Measurements from ENCODE around the gene NFIX. TPM values are rescaled to one million over a fixed set of nuclear protein-coding genes. Genes with fewer than 3 reads are reported as not detected.

Gene NFIX
- total and polyA plus RNA-seq, 2 of the 13 experiments (the other 11 are each of a cell fraction or from before 2014, with no cell fraction given): 3.4 to 5.4 TPM

DNA sequence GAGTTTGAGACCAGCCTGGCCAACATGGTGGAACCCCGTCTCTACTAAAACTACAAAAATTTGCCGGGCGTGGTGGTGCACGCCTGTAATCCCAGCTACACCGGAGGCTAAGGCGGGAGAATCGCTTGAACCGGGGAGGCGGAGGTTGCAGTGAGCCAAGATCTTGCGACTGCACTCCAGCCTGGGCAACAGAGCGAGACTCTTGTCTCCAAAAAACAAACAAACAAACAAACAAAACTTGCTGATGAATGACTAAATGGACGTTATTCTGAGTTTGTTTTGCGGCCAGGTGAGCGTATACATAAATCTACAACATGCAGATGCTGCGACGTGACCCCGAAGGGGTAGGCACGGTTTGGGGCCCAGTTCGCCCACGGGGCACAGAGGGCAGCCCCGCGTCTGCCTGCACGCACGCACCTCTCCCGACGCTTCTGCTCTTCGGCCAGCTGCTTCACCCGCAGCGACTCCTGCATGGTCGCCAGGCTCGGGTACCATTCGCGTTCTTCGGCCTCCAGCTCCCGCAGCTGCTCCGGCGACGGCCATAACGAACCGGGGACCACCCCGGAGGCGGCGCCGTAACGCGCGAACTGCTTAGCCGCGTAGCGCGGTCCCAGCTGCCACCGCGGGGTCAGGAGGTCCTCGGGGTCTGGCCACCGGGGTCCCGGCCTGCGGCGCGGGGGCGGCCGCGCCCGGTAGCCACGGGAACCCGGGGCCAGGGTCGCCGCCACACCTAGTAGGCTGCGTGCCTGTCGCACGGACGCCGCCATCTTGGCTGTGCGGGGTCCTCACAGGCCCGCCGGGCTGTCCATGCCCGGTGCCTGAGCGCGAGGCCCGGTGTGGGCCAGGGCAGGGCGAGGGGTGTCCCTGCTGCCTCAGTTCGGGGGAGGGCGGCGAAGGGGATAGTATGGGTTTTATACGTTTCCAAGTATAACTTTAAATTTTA is 38.6 kb upstream of the NFIX start, which contains the start of gene GADD45GIP1 (continued):
- TF ChIP-seq MYNN (CRISPR knock-in tag; IDR thresholded peaks at IDR 0.05; ENCODE audit: low read depth) (no peak), ZNF772 (CRISPR knock-in tag; IDR thresholded peaks at IDR 0.05) (no peak), STAT5B (CRISPR knock-in tag; IDR thresholded peaks at IDR 0.05) (no peak), TOE1 (CRISPR knock-in tag; IDR thresholded peaks at IDR 0.05) (no peak; the same call in 1 of the 2 replicates), TBL1XR1 (IDR thresholded peaks at IDR 0.05; ENCODE audit: borderline replicate concordance, low read length, partially characterized antibody) (no peak), MAZ (IDR thresholded peaks at IDR 0.05; ENCODE audit: borderline replicate concordance, low read depth, low read length) (no peak), MAZ (CRISPR knock-in tag; IDR thresholded peaks at IDR 0.05; ENCODE audit: low read depth) (no peak; the same call in 1 of the 2 replicates), ZNF713 (CRISPR knock-in tag; IDR thresholded peaks at IDR 0.05) (no peak), ELF3 (CRISPR knock-in tag; IDR thresholded peaks at IDR 0.05) (no peak), ZNF891 (CRISPR knock-in tag; IDR thresholded peaks at IDR 0.05) (peak; percentile 82; the same call in 1 of the 2 replicates)
- TF ChIP-seq, protein P1, sequence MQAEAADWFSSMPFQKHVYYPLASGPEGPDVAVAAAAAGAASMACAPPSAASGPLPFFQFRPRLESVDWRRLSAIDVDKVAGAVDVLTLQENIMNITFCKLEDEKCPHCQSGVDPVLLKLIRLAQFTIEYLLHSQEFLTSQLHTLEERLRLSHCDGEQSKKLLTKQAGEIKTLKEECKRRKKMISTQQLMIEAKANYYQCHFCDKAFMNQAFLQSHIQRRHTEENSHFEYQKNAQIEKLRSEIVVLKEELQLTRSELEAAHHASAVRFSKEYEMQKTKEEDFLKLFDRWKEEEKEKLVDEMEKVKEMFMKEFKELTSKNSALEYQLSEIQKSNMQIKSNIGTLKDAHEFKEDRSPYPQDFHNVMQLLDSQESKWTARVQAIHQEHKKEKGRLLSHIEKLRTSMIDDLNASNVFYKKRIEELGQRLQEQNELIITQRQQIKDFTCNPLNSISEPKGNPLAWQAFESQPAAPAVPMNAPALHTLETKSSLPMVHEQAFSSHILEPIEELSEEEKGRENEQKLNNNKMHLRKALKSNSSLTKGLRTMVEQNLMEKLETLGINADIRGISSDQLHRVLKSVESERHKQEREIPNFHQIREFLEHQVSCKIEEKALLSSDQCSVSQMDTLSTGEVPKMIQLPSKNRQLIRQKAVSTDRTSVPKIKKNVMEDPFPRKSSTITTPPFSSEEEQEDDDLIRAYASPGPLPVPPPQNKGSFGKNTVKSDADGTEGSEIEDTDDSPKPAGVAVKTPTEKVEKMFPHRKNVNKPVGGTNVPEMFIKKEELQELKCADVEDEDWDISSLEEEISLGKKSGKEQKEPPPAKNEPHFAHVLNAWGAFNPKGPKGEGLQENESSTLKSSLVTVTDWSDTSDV (CRISPR knock-in tag; IDR thresholded peaks at IDR 0.05): no peak
- TF ChIP-seq, protein P2, sequence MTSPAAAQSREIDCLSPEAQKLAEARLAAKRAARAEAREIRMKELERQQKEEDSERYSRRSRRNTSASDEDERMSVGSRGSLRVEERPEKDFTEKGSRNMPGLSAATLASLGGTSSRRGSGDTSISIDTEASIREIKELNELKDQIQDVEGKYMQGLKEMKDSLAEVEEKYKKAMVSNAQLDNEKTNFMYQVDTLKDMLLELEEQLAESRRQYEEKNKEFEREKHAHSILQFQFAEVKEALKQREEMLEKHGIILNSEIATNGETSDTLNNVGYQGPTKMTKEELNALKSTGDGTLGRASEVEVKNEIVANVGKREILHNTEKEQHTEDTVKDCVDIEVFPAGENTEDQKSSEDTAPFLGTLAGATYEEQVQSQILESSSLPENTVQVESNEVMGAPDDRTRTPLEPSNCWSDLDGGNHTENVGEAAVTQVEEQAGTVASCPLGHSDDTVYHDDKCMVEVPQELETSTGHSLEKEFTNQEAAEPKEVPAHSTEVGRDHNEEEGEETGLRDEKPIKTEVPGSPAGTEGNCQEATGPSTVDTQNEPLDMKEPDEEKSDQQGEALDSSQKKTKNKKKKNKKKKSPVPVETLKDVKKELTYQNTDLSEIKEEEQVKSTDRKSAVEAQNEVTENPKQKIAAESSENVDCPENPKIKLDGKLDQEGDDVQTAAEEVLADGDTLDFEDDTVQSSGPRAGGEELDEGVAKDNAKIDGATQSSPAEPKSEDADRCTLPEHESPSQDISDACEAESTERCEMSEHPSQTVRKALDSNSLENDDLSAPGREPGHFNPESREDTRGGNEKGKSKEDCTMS (CRISPR knock-in tag; conservative IDR thresholded peaks at IDR 0.05): no peak
- TF ChIP-seq, protein P3, sequence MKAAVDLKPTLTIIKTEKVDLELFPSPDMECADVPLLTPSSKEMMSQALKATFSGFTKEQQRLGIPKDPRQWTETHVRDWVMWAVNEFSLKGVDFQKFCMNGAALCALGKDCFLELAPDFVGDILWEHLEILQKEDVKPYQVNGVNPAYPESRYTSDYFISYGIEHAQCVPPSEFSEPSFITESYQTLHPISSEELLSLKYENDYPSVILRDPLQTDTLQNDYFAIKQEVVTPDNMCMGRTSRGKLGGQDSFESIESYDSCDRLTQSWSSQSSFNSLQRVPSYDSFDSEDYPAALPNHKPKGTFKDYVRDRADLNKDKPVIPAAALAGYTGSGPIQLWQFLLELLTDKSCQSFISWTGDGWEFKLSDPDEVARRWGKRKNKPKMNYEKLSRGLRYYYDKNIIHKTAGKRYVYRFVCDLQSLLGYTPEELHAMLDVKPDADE (CRISPR knock-in tag; IDR thresholded peaks at IDR 0.05): no peak
- TF ChIP-seq, protein P4, sequence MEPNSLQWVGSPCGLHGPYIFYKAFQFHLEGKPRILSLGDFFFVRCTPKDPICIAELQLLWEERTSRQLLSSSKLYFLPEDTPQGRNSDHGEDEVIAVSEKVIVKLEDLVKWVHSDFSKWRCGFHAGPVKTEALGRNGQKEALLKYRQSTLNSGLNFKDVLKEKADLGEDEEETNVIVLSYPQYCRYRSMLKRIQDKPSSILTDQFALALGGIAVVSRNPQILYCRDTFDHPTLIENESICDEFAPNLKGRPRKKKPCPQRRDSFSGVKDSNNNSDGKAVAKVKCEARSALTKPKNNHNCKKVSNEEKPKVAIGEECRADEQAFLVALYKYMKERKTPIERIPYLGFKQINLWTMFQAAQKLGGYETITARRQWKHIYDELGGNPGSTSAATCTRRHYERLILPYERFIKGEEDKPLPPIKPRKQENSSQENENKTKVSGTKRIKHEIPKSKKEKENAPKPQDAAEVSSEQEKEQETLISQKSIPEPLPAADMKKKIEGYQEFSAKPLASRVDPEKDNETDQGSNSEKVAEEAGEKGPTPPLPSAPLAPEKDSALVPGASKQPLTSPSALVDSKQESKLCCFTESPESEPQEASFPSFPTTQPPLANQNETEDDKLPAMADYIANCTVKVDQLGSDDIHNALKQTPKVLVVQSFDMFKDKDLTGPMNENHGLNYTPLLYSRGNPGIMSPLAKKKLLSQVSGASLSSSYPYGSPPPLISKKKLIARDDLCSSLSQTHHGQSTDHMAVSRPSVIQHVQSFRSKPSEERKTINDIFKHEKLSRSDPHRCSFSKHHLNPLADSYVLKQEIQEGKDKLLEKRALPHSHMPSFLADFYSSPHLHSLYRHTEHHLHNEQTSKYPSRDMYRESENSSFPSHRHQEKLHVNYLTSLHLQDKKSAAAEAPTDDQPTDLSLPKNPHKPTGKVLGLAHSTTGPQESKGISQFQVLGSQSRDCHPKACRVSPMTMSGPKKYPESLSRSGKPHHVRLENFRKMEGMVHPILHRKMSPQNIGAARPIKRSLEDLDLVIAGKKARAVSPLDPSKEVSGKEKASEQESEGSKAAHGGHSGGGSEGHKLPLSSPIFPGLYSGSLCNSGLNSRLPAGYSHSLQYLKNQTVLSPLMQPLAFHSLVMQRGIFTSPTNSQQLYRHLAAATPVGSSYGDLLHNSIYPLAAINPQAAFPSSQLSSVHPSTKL (CRISPR knock-in tag; IDR thresholded peaks at IDR 0.05): 0 out of 2 replicates have a peak, but pooled peaks have one; percentile 12
- TF ChIP-seq, protein P5, sequence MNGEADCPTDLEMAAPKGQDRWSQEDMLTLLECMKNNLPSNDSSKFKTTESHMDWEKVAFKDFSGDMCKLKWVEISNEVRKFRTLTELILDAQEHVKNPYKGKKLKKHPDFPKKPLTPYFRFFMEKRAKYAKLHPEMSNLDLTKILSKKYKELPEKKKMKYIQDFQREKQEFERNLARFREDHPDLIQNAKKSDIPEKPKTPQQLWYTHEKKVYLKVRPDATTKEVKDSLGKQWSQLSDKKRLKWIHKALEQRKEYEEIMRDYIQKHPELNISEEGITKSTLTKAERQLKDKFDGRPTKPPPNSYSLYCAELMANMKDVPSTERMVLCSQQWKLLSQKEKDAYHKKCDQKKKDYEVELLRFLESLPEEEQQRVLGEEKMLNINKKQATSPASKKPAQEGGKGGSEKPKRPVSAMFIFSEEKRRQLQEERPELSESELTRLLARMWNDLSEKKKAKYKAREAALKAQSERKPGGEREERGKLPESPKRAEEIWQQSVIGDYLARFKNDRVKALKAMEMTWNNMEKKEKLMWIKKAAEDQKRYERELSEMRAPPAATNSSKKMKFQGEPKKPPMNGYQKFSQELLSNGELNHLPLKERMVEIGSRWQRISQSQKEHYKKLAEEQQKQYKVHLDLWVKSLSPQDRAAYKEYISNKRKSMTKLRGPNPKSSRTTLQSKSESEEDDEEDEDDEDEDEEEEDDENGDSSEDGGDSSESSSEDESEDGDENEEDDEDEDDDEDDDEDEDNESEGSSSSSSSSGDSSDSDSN (CRISPR knock-in tag; IDR thresholded peaks at IDR 0.05): peak; percentile 78
